SK-N-SH treated with all-trans-retinoic acid at 6 μM for 48 hours (cell line): ENCODE measurements around the gene KATNIP.

Experiments
- ESRRG ChIP-seq: fragments of 250-450 bp; sonication (Bioruptor Pico); IDR thresholded peaks from 2 replicates; pipeline ENCODE4 v1.6.1; 2021; ENCODE audit warnings: mild to moderate bottlenecking
- OSR1 ChIP-seq: fragments of 250-450 bp; sonication (Bioruptor Pico); IDR thresholded peaks from 2 replicates; pipeline ENCODE4 v1.8.0; 2022; ENCODE audit warnings: moderate library complexity, mild to moderate bottlenecking, inconsistent platforms
- ZFP3 ChIP-seq: fragments of 250-450 bp; sonication (Bioruptor Pico); IDR thresholded peaks from 2 replicates; pipeline ENCODE4 v1.5.0; 2020; ENCODE audit warnings: mild to moderate bottlenecking, moderate library complexity
- ZNF565 ChIP-seq: fragments of 450-650 bp; formaldehyde crosslinking; conservative IDR thresholded peaks from 2 replicates; pipeline ENCODE4 v1.5.0; 2020; ENCODE audit warnings: low read depth, mild to moderate bottlenecking, moderate library complexity
- TF ChIP-seq, protein P1 (sequence below): fragments of 250-450 bp; sonication (Bioruptor Pico); IDR thresholded peaks from 2 replicates; pipeline ENCODE4 v1.5.0; 2020; ENCODE audit warnings: mild to moderate bottlenecking, moderate library complexity

DNA sequence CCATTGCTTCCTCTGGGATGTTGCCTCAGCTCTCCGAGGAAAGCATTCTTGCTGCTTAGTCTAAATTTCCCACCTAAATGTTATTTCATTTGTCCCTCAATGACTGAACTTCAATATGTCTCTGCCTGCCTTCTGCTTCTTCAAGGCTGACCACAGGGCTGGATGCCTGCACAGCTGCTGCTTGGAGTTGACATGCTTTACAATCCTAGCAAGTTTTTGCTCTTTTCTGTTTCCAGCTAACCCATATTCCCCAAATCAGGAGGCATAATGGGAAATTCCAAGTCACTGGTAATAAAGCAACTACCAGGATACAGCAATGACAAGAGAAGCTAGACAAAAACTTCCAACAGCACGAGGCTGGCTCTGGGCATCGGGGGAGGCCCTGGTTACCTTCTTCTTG, 49.1 kb upstream of the KATNIP start:
- TF ChIP-seq ZNF565 (CRISPR knock-in tag) (no peak), OSR1 (CRISPR knock-in tag) (no peak), ZFP3 (no peak), ESRRG (CRISPR knock-in tag) (no peak)
- TF ChIP-seq, protein P1, sequence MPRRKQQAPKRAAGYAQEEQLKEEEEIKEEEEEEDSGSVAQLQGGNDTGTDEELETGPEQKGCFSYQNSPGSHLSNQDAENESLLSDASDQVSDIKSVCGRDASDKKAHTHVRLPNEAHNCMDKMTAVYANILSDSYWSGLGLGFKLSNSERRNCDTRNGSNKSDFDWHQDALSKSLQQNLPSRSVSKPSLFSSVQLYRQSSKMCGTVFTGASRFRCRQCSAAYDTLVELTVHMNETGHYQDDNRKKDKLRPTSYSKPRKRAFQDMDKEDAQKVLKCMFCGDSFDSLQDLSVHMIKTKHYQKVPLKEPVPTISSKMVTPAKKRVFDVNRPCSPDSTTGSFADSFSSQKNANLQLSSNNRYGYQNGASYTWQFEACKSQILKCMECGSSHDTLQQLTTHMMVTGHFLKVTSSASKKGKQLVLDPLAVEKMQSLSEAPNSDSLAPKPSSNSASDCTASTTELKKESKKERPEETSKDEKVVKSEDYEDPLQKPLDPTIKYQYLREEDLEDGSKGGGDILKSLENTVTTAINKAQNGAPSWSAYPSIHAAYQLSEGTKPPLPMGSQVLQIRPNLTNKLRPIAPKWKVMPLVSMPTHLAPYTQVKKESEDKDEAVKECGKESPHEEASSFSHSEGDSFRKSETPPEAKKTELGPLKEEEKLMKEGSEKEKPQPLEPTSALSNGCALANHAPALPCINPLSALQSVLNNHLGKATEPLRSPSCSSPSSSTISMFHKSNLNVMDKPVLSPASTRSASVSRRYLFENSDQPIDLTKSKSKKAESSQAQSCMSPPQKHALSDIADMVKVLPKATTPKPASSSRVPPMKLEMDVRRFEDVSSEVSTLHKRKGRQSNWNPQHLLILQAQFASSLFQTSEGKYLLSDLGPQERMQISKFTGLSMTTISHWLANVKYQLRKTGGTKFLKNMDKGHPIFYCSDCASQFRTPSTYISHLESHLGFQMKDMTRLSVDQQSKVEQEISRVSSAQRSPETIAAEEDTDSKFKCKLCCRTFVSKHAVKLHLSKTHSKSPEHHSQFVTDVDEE (CRISPR knock-in tag): no peak
